Adrenal gland (tissue), 12 donors: ENCODE measurements around the gene ELOA. TPM values are rescaled to one million over a fixed set of nuclear protein-coding genes. Genes with fewer than 3 reads are reported as not detected.

Experiments
- DNase-seq, 7 donors: peaks; one replicate each; pipeline ENCODE4 v3.0.0-alpha.2; 2019 to 2020
- H3K27ac ChIP-seq, 5 donors: fragments of 200-600 bp; sonication (generic) in 4 of 5; 1 replicate in 3 of 5; 2 replicates in 2 of 5; pipeline versions ENCODE4 v1.5.1 to v1.8.0; 2016 to 2020; ENCODE audit warnings: mild to moderate bottlenecking in 1 of 5
- H3K27me3 ChIP-seq: fragments of 200-600 bp; 2 replicates; pipeline ENCODE4 v1.8.0; 2021
- H3K36me3 ChIP-seq, 2 donors: fragments of 200-600 bp; replicated peaks in 1 of 2; 1 replicate in 1 of 2; 2 replicates in 1 of 2; pipeline versions ENCODE4 v1.5.1 to v1.8.0; 2018 to 2022
- H3K4me1 ChIP-seq, 2 donors: fragments of 200-600 bp; replicated peaks in 1 of 2; 1 replicate in 1 of 2; 2 replicates in 1 of 2; pipeline versions ENCODE4 v1.5.1 to v1.8.0; 2018 to 2021
- H3K4me3 ChIP-seq, 4 donors: fragments of 200-600 bp; sonication (generic) in 3 of 4; one replicate each; pipeline ENCODE4 v1.5.1; 2016 to 2018
- H3K9me3 ChIP-seq, 3 donors: fragments of 200-600 bp; sonication (generic) in 1 of 3; replicated peaks in 1 of 3; 1 replicate in 2 of 3; 2 replicates in 1 of 3; pipeline versions ENCODE4 v1.5.1 to v1.8.0; 2016 to 2021
- POLR2A ChIP-seq, 2 donors: fragments of 450-650 bp; IDR thresholded peaks; one replicate each; pipeline ENCODE4 v1.6.1; 2017; ENCODE audit warnings: antibody characterized with exemption in 2 of 2, mild to moderate bottlenecking in 2 of 2, moderate library complexity in 1 of 2
- WGBS, 4 donors: extraction: QIAGEN DNeasy Blood & Tissue Kit in 2 of 4; methylation state at CpG; one replicate each; pipeline versions ENCODE4 v1.1.5 to v1.1.7; 2013 to 2017; 5-methylcytosine and 5-hydroxymethylcytosine counted together
- intact Hi-C, 2 donors: fragments of 100-400 bp; cut with DNase I; formaldehyde crosslinking; loops; one replicate each; pipeline versions ENCODE4 v1.14.1 to v1.15.0; 2022 to 2023
- polyA plus RNA-seq, 3 donors: library from polyadenylated mRNA; stranded (reverse); fragments of 200-250 nt in 2 of 3; fragments of 350-450 nt in 1 of 3; fragmentation: Illumina TruSeq in 1 of 3; extraction: RNeasy Lipid Tissue Mini Kit (QIAGEN cat#74804) in 1 of 3; gene quantifications; one replicate each; pipeline ENCODE4 v1.2.3, GENCODE V29; 2013 to 2014
- total RNA-seq, 9 donors: library from RNA; depleted of rRNA in 4 of 9; stranded (reverse); fragments of >200 nt in 4 of 9; fragments of 120-200 nt in 1 of 9; fragmentation: NEBNext Ultra II Directional in 1 of 9; extraction: Animal tissue kit (Norgen Biotek cat#: 25700) in 1 of 9; gene quantifications; one replicate each; pipeline versions ENCODE4 v1.1.0 to v1.2.4, GENCODE V29; 2013 to 2023
- TF ChIP-seq, protein P1 (sequence below), 6 experiments: fragments of 450-650 bp in 4 of 6; fragments of 200-600 bp in 2 of 6; sonication (generic) in 1 of 6; IDR thresholded peaks; 1 replicate in 5 of 6; 2 replicates in 1 of 6; pipeline versions ENCODE4 v1.5.1 to v1.8.0; 2016 to 2021; ENCODE audit warnings: antibody characterized with exemption in 6 of 6, mild to moderate bottlenecking in 2 of 6, moderate library complexity in 1 of 6
- donor health status: healthy with polysubstance abuse.
- donor health status: Bipolar disorder and iron deficiency.
- donor health status: DM: yes; HTN: yes; CAD: no.
- donor health status: DM: no; HTN: no; CAD: no.
- donor health status: DM: no; HTN: no; CAD: no.
- donor health status: DM: yes; HTN: yes; CAD: no.

The ELOA gene
- total and polyA plus RNA-seq, 12 donors: 11.5 to 44.7 (median 30.9) TPM

DNA sequence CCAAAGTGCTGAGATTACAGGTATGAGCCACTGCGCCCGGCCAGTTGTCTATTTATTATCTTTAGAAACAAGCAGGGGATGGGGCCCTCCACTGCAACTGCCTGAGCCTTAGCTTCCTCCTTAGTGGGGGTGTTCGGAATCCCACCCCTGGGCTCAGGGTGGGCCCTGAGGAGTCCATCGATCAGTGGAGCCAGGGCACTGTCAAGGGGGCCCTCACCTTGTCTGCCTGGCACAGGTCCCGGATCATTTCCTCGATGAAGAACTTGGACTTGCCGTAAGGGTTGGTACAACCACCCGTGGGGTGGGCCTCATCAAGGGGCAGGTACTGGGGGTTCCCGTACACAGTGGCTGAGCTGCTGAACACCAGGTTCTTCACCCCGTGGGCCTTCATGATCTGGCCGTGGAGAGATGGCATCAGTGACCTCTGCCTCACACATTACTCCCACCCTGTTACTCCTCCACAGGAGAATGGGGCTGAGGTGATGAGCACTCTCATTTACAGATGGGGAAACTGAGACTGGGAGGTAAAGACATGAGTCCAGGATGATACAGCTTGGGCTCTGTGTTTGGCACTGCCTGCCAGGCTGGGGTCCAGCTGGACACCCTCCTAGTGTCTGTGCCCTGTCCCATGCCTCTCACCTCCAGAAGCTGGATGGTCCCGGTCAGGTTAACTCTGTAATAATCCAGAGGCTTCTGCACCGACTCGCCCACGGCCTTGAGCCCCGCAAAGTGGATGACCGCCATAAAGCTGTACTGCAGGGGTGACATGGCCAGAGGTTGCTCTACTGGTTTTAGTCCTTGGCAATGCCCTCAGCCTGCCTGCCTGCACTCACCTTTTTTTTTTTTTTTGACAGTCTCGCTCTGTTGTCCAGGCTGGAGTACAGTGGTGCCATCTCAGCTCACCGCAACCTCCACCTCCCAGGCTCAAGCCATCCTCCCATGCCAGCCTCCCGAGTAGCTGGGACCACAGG lies 54.5 kb downstream of the ELOA start:
- Histone ChIP-seq H3K4me1 (peaks cover 11 to 20% of the 10 kb centered on the region in 2 donors), H3K4me3 (no peak overlapping the region), H3K27me3 (no peaks in the 10 kb centered on the region), H3K27ac (no peak overlapping the region), H3K36me3 (peaks cover 0 to 30% of the 10 kb centered on the region in 2 donors), H3K9me3 (no peaks in the 10 kb centered on the region)
- TF ChIP-seq POLR2A (IDR thresholded peaks at IDR 0.05): no peak
- TF ChIP-seq, protein P1, sequence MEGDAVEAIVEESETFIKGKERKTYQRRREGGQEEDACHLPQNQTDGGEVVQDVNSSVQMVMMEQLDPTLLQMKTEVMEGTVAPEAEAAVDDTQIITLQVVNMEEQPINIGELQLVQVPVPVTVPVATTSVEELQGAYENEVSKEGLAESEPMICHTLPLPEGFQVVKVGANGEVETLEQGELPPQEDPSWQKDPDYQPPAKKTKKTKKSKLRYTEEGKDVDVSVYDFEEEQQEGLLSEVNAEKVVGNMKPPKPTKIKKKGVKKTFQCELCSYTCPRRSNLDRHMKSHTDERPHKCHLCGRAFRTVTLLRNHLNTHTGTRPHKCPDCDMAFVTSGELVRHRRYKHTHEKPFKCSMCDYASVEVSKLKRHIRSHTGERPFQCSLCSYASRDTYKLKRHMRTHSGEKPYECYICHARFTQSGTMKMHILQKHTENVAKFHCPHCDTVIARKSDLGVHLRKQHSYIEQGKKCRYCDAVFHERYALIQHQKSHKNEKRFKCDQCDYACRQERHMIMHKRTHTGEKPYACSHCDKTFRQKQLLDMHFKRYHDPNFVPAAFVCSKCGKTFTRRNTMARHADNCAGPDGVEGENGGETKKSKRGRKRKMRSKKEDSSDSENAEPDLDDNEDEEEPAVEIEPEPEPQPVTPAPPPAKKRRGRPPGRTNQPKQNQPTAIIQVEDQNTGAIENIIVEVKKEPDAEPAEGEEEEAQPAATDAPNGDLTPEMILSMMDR (IDR thresholded peaks at IDR 0.05): no peak
- WGBS, 4 donors: 71 to 82% (median 80%) methylated on average over 11 to 20 of the region's 20 CpGs
- peak in 1 of 7 donors; percentile 35 for DNase-seq
- intact Hi-C loops: no loop called here

DNA sequence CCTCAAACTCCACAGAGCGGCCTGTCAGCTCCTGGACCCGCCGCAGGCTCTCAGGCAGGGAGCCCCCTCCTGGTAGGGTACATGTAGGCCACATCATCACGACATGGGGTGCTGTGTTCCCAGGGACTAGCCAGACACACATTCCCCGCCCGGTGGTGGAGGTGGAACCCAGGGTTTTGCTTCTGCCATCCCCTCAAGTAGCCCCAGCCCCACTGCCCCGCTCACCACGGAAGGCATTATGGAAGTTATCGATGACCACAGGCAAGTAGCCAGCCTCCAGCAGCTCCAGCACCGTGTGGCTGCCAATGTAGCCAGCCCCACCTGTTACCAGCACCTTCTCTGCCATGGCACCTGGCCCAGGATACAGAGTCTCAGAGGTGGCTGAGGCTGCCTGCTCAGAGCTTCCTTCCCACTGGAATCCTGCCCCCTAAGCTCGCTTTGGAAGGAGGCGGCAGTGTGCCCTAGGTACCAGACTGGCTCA lies 55.4 kb downstream of the ELOA start:
- Histone ChIP-seq H3K9me3 (no peaks in the 10 kb centered on the region), H3K4me3 (no peak overlapping the region), H3K36me3 (peaks cover 0 to 23% of the 10 kb centered on the region in 2 donors), H3K4me1 (peaks cover 11 to 20% of the 10 kb centered on the region in 2 donors), H3K27ac (peak overlapping the region in 3 of 5 donors; percentile 84 to 87 (median 85)), H3K27me3 (no peaks in the 10 kb centered on the region)
- 79 to 88% (median 86%) methylated on average over 9 to 12 of the region's 12 CpGs for WGBS, 4 donors
- intact Hi-C loops: no loop called here
- DNase-seq: peak in 3 of 7 donors; percentile 33 to 42 (median 39)
- TF ChIP-seq POLR2A (IDR thresholded peaks at IDR 0.05): no peak
- TF ChIP-seq, protein P1 (IDR thresholded peaks at IDR 0.05): no peak

DNA sequence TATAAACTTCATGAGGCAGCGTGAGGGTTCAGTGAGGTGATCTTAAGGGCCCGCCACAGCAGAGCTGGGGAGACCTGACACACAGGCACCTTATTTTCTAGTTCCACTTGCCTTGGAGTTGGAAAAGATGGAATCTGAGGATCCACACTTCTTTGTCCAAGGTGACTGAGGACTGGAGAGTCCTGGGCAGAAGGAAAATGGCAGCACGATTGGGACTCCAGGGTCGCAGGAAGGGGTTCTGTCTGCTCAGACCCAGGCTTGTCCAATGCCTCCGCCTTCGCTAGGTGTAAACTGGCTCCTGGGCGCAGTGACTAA lies 55.9 kb downstream of the ELOA start:
- Histone ChIP-seq H3K27me3 (no peaks in the 10 kb centered on the region), H3K9me3 (no peaks in the 10 kb centered on the region), H3K27ac (peak overlapping the region in 4 of 5 donors; percentile 84 to 88 (median 86)), H3K4me3 (peak overlapping the region in 1 of 4 donors; percentile 60), H3K36me3 (peaks cover 0 to 27% of the 10 kb centered on the region in 2 donors), H3K4me1 (peaks cover 11 to 20% of the 10 kb centered on the region in 2 donors)
- intact Hi-C loops: no loop called here
- WGBS, 4 donors: 60 to 79% (median 62%) methylated on average over 6 to 7 of the region's 7 CpGs
- no peak for DNase-seq
- TF ChIP-seq, protein P1 (IDR thresholded peaks at IDR 0.05): no peak
- no peak for TF ChIP-seq POLR2A (IDR thresholded peaks at IDR 0.05)
